Lung (tissue), 12 donors: ENCODE data around the gene RNF20. TPM values are rescaled to one million over a fixed set of nuclear protein-coding genes. Genes with fewer than 3 reads are reported as not detected.

Experiments used
- ATAC-seq: fragments of 200-7000 bp; cut with Tn5 transposase; one replicate; pipeline ENCODE4 v1.9.1; 2020; ENCODE audit warnings: moderate number of reproducible peaks; ENCODE audit not compliant: insufficient read depth, low FRiP score
- DNase-seq, 3 donors: peaks; one replicate each; pipeline ENCODE4 v3.0.0-alpha.2; 2013 to 2017
- H3K27ac ChIP-seq, 2 donors: one replicate each; pipeline ENCODE4 v1.5.1; 2013; ENCODE audit warnings: mild to moderate bottlenecking in 2 of 2, moderate library complexity in 2 of 2, control low read depth in 1 of 2, inconsistent platforms in 1 of 2, low read depth in 1 of 2, low read length in 1 of 2
- H3K27me3 ChIP-seq, 3 donors: one replicate each; pipeline ENCODE4 v1.5.1; 2013; ENCODE audit warnings: low read length in 2 of 3; ENCODE audit not compliant: control insufficient read depth in 3 of 3, insufficient read depth in 3 of 3
- H3K36me3 ChIP-seq, 4 donors: one replicate each; pipeline ENCODE4 v1.5.1; 2013; ENCODE audit warnings: low read length in 4 of 4, mild to moderate bottlenecking in 1 of 4, moderate library complexity in 1 of 4; ENCODE audit not compliant: control insufficient read depth in 4 of 4, insufficient read depth in 4 of 4
- H3K4me1 ChIP-seq, 5 donors: one replicate each; pipeline ENCODE4 v1.5.1; 2013; ENCODE audit warnings: low read length in 5 of 5, mild to moderate bottlenecking in 2 of 5, moderate library complexity in 1 of 5; ENCODE audit not compliant: control insufficient read depth in 5 of 5, insufficient read depth in 5 of 5
- H3K4me3 ChIP-seq: one replicate; pipeline ENCODE4 v1.5.1; 2013; ENCODE audit warnings: mild to moderate bottlenecking, control low read depth, moderate library complexity
- H3K9ac ChIP-seq, 2 donors: one replicate each; pipeline ENCODE4 v1.5.1; 2013; ENCODE audit warnings: low read length in 2 of 2, control low read depth in 1 of 2; ENCODE audit not compliant: insufficient read depth in 1 of 2
- H3K9me3 ChIP-seq, 4 donors: one replicate each; pipeline ENCODE4 v1.5.1; 2013; ENCODE audit warnings: low read length in 3 of 4, mild to moderate bottlenecking in 1 of 4, moderate library complexity in 1 of 4; ENCODE audit not compliant: control insufficient read depth in 4 of 4, insufficient read depth in 3 of 4
- WGBS, 2 donors: extraction: QIAGEN DNeasy Blood & Tissue Kit; methylation state at CpG; one replicate each; pipeline ENCODE4 v1.1.7; 2013; 5-methylcytosine and 5-hydroxymethylcytosine counted together
- polyA plus RNA-seq, 2 donors: library from polyadenylated mRNA; stranded (reverse); fragments of 200-250 nt; gene quantifications; one replicate each; pipeline ENCODE4 v1.2.1, GENCODE V29; 2013
- total RNA-seq, 2 donors: library from RNA; depleted of rRNA in 1 of 2; stranded (reverse); fragments of >200 nt in 1 of 2; gene quantifications; one replicate each; pipeline ENCODE4 v1.2.1, GENCODE V29; 2014 to 2021
- TF ChIP-seq, protein P1 (sequence below): IDR thresholded peaks from 2 replicates; pipeline ENCODE4 v1.5.1; 2012; ENCODE audit warnings: mild to moderate bottlenecking; ENCODE audit errors: control extremely low read depth, extremely low read depth
- donor health status: control.
- donor health status: control.
- donor health status: Bipolar disorder and iron deficiency.
- donor health status: healthy.
- donor health status: DM: yes; HTN: yes; CAD: no.

Gene RNF20
- total and polyA plus RNA-seq, 4 donors = 9.3 to 38.5 (median 23.0) TPM

DNA sequence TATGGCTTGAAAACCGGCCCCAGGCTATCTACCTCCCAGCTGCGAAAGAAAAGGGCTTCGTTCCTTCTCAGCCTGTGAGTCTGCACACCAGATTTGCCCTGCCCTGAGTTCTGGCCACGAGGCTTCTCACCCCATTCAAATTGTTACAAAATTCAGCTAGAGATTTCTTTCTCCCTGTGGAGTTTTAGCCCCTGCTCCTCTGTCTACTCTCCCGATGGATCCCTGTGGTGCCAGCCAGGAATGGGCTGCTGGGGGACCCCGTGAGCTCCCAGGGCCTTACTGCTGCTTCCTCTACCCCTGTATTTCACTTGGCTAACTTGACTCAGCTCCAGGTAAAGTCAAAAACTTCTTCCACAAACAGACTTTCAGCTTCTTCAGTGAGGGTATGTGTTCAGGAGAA is 9.3 kb upstream of the RNF20 start:
- Histone ChIP-seq H3K9me3 (peaks cover 0 to 4% (median 0%) of the 10 kb centered on the region in 4 donors), H3K27ac (no peak overlapping the region), H3K27me3 (peaks cover 0 to 2% (median 0%) of the 10 kb centered on the region in 3 donors), H3K9ac (no peak overlapping the region), H3K36me3 (no peaks in the 10 kb centered on the region), H3K4me3 (no peak overlapping the region), H3K4me1 (no peaks in the 10 kb centered on the region)
- ATAC-seq (no peak), DNase-seq (no peak)
- 83 to 88% methylated on average over 6 of the region's 6 CpGs for WGBS, 2 donors
- TF ChIP-seq, protein P1, sequence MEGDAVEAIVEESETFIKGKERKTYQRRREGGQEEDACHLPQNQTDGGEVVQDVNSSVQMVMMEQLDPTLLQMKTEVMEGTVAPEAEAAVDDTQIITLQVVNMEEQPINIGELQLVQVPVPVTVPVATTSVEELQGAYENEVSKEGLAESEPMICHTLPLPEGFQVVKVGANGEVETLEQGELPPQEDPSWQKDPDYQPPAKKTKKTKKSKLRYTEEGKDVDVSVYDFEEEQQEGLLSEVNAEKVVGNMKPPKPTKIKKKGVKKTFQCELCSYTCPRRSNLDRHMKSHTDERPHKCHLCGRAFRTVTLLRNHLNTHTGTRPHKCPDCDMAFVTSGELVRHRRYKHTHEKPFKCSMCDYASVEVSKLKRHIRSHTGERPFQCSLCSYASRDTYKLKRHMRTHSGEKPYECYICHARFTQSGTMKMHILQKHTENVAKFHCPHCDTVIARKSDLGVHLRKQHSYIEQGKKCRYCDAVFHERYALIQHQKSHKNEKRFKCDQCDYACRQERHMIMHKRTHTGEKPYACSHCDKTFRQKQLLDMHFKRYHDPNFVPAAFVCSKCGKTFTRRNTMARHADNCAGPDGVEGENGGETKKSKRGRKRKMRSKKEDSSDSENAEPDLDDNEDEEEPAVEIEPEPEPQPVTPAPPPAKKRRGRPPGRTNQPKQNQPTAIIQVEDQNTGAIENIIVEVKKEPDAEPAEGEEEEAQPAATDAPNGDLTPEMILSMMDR = no peak

DNA sequence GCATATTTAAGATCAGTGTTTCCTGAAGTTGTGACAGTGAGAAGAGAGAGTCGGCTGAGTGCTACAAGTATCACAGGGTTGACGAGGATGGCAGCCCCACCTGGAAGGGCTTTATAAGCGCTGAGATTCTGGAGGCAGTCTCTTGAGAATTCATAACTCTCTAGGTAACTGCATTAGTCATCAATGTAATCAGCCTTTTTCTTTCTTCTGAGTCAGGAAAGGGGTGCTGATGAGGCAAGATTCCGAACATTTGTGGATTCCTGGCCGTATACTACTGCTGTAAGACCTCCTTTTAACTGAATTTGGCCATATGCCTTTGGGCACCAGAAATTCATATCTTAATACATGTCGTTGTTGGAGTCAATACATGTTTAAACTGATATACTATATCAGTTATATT is 6.6 kb upstream of the RNF20 start:
- H3K4me1 ChIP-seq = no peaks in the 10 kb centered on the region
- peaks cover 0 to 2% (median 0%) of the 10 kb centered on the region in 3 donors for H3K27me3 ChIP-seq
- H3K27ac ChIP-seq = no peak overlapping the region
- no peaks in the 10 kb centered on the region for H3K36me3 ChIP-seq
- ATAC-seq (no peak), DNase-seq (no peak)
- TF ChIP-seq, protein P1 = no peak
- H3K4me3 ChIP-seq = no peak overlapping the region
- no peak overlapping the region for H3K9ac ChIP-seq
- peaks cover 0 to 4% (median 0%) of the 10 kb centered on the region in 4 donors for H3K9me3 ChIP-seq
- 75 to 81% methylated on average over 6 of the region's 6 CpGs for WGBS, 2 donors

DNA sequence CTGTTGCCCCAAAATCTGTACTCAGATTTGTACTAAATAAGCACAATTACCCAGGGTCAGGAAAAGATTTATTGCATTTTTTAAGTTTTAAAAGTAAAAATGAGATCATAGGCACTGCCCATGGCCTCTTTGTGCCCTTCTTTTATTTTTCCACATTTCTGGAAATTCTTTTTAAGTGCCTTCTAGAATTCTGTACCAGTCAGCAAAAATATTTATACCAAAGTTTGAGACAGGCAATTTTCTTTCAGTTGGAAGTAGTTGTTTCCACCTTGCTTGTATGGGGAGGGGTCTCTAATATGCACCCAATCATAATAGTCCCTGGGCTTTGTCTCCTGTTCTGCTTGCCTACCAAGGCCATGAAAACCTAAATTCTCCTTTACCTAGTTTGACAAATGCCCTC is 5.6 kb upstream of the RNF20 start:
- Histone ChIP-seq H3K4me1 (peaks cover 0 to 2% (median 0%) of the 10 kb centered on the region in 5 donors), H3K36me3 (no peaks in the 10 kb centered on the region), H3K27me3 (peaks cover 0 to 2% (median 0%) of the 10 kb centered on the region in 3 donors), H3K4me3 (no peak overlapping the region), H3K9ac (no peak overlapping the region), H3K27ac (no peak overlapping the region), H3K9me3 (peaks cover 0 to 4% (median 0%) of the 10 kb centered on the region in 4 donors)
- TF ChIP-seq, protein P1 = no peak
- ATAC-seq = no peak
- DNase-seq = no peak
